A549 (cell line): ENCODE results near the gene SPINT1. TPM values are rescaled to one million over a fixed set of nuclear protein-coding genes. Genes with fewer than 3 reads are reported as not detected.
A peak's percentile ranks its signal among the peaks of the same experiment; 100 is the strongest.

Experiments used
- ATAC-seq, 2 experiments: fragments of 200-7000 bp in 1 of 2; fragments of >200 bp in 1 of 2; cut with Nextera tagmentation in 1 of 2; cut with Tn5 transposase in 1 of 2; 3 replicates each; pipeline versions ENCODE4 v1.8.0 to v1.9.1; 2018 to 2020; ENCODE audit warnings: mild to moderate bottlenecking in 1 of 2, moderate library complexity in 1 of 2
- CTCF ChIA-PET: fragments of 300-600 bp; sonication (Branson Sonifier 250); formaldehyde crosslinking; extraction: SDS; loops from one replicate; lab custom pipeline; 2021; ENCODE audit warnings: antibody characterized with exemption, inconsistent platforms; lab: Yijun Ruan, JAX
- POLR2A ChIA-PET: fragments of 350-600 bp; formaldehyde crosslinking; extraction: SDS; loops from one replicate; lab custom pipeline; 2021; ENCODE audit warnings: antibody characterized with exemption, inconsistent platforms; lab: Yijun Ruan, JAX
- DNase-seq, 2 experiments: peaks; one replicate each; pipeline versions ENCODE4 v3.0.0 to v3.0.0-alpha.2; 2011 to 2016; ENCODE audit warnings: low read depth in 1 of 2, low spot score in 1 of 2
- FAIRE-seq: peaks from 2 replicates; lab custom pipeline; 2011; peaks lifted over from hg19 to GRCh38; lab: Jason Lieb, UNC
- H3K27ac ChIP-seq, 2 experiments: fragments of >200 bp; sonication (Bioruptor Twin); formaldehyde crosslinking; 3 replicates each; pipeline ENCODE4 v1.5.1; 2016 to 2017
- H3K4me1 ChIP-seq: fragments of >200 bp; sonication (Bioruptor Twin); formaldehyde crosslinking; 3 replicates; pipeline ENCODE4 v1.6.1; 2016
- H3K4me2 ChIP-seq: fragments of >200 bp; sonication (Bioruptor Twin); formaldehyde crosslinking; 3 replicates; pipeline ENCODE4 v1.6.1; 2016
- H3K4me3 ChIP-seq: fragments of >200 bp; sonication (Bioruptor Twin); formaldehyde crosslinking; 3 replicates; pipeline ENCODE4 v1.5.1; 2016
- H3K9me3 ChIP-seq: fragments of >200 bp; sonication (Bioruptor Twin); formaldehyde crosslinking; 3 replicates; pipeline ENCODE4 v1.6.1; 2016
- CBX2 ChIP-seq: fragments of 200-600 bp; sonication (generic); IDR thresholded peaks from 2 replicates; pipeline ENCODE4 v1.6.1; 2016; ENCODE audit warnings: low read depth, mild to moderate bottlenecking, borderline replicate concordance
- CEBPB ChIP-seq, 2 experiments: fragments of >200 bp in 1 of 2; sonication (Bioruptor Twin) in 1 of 2; formaldehyde crosslinking in 1 of 2; IDR thresholded peaks; 2 replicates each; pipeline ENCODE4 v1.6.1; 2012 to 2016
- CHD4 ChIP-seq: fragments of 200-600 bp; sonication (generic); IDR thresholded peaks from 2 replicates; pipeline ENCODE4 v1.6.1; 2016; ENCODE audit warnings: antibody characterized with exemption, mild to moderate bottlenecking, borderline replicate concordance
- EHMT2 ChIP-seq: fragments of 200-600 bp; sonication (generic); IDR thresholded peaks from 2 replicates; pipeline ENCODE4 v1.6.1; 2016; ENCODE audit warnings: antibody characterized with exemption, low read depth, mild to moderate bottlenecking, moderate library complexity
- EP300 ChIP-seq, 2 experiments: fragments of >200 bp; sonication (Bioruptor Twin); formaldehyde crosslinking; IDR thresholded peaks; 2 replicates in 1 of 2; 3 replicates in 1 of 2; pipeline ENCODE4 v1.6.1; 2016 to 2017
- ESRRA ChIP-seq: fragments of 150-350 bp; IDR thresholded peaks from 2 replicates; pipeline ENCODE4 v1.6.1; 2014; ENCODE audit warnings: mild to moderate bottlenecking, low read length, borderline replicate concordance
- FOSB ChIP-seq: fragments of 250-450 bp; sonication (Bioruptor Pico); IDR thresholded peaks from 2 replicates; pipeline ENCODE4 v1.5.0; 2020; ENCODE audit warnings: mild to moderate bottlenecking, moderate library complexity
- FOSL2 ChIP-seq, 2 experiments: fragments of 450-650 bp in 1 of 2; fragments of >200 bp in 1 of 2; sonication (Bioruptor Twin) in 1 of 2; formaldehyde crosslinking; IDR thresholded peaks; 2 replicates each; pipeline versions ENCODE4 v1.5.0 to v1.6.1; 2016 to 2020; ENCODE audit warnings: mild to moderate bottlenecking in 1 of 2, moderate library complexity in 1 of 2
- FOXS1 ChIP-seq: fragments of 250-450 bp; sonication (Bioruptor Pico); IDR thresholded peaks from 2 replicates; pipeline ENCODE4 v1.5.0; 2020; ENCODE audit warnings: mild to moderate bottlenecking, moderate library complexity
- GATA3 ChIP-seq: IDR thresholded peaks from 2 replicates; pipeline ENCODE4 v1.6.1; 2012; ENCODE audit warnings: borderline replicate concordance
- NPAS2 ChIP-seq: fragments of 250-450 bp; sonication (Bioruptor Pico); IDR thresholded peaks from 2 replicates; pipeline ENCODE4 v1.8.0; 2022; ENCODE audit warnings: mild to moderate bottlenecking, moderate library complexity, borderline replicate concordance
- POLR2A ChIP-seq: IDR thresholded peaks from 2 replicates; pipeline ENCODE4 v1.6.1; 2012; ENCODE audit warnings: mild to moderate bottlenecking, low read length
- POLR2AphosphoS2 ChIP-seq: conservative IDR thresholded peaks from 2 replicates; pipeline ENCODE4 v1.6.1; 2012; ENCODE audit warnings: low read length, improper control_type of control experiment, inconsistent platforms
- RARB ChIP-seq: fragments of 250-450 bp; sonication (Bioruptor Pico); IDR thresholded peaks from 2 replicates; pipeline ENCODE4 v1.8.0; 2021; ENCODE audit warnings: mild to moderate bottlenecking, moderate library complexity
- WGBS: methylation state at CpG from one replicate; pipeline ENCODE4 v1.1.6; 2017; ENCODE audit errors: missing lambda C conversion rate; 5-methylcytosine and 5-hydroxymethylcytosine counted together
- polyA plus RNA-seq, 4 experiments: library from polyadenylated mRNA; depleted of rRNA in 3 of 4; stranded (reverse); fragments of >200 nt; fragmentation: RNase III in 1 of 4; extraction: RNeasy Plus Mini Kit Qiagen cat#74134 plus additional on column Dnase treatment in 1 of 4; gene quantifications; 2 replicates in 3 of 4; 3 replicates in 1 of 4; pipeline ENCODE4 v1.2.3, GENCODE V29; 2011 to 2017
- TF ChIP-seq, protein P1 (sequence below): IDR thresholded peaks from 2 replicates; pipeline ENCODE4 v1.6.1; 2012; ENCODE audit warnings: low read depth, borderline replicate concordance
- TF ChIP-seq, protein P2 (sequence below): IDR thresholded peaks from 2 replicates; pipeline ENCODE4 v1.6.1; 2012
- TF ChIP-seq, protein P3 (sequence below): fragments of >200 bp; sonication (Bioruptor Twin); formaldehyde crosslinking; IDR thresholded peaks from 3 replicates; pipeline ENCODE4 v1.6.1; 2016
- TF ChIP-seq, protein P4 (sequence below): IDR thresholded peaks from 2 replicates; pipeline ENCODE4 v1.6.1; 2012

The SPINT1 gene
- polyA plus RNA-seq, 2 of the 4 experiments (the other 2 are of a cell fraction): 0.79 to 0.80 TPM

DNA sequence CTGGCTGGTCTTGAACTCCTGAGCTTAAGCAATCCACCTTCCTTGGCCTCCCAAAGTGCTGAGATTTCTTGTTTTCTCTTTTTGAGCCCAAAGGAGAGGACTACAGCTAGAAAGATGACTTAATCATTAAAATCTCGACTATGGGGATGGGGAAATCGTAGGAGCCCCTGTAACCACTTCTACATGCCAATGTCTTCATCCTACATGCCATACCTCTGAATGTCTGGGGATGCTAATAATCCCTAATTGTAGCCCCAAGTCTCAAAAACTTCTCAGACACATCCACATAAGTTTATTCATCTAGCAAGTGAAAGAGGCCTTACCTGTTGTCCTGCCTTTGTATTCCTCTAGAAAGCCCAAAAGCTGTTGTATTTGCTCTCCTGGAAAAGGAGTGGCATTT is 33.8 kb downstream of the SPINT1 start (continued):
- no peak for TF ChIP-seq FOSB (CRISPR knock-in tag)
- TF ChIP-seq NPAS2 (CRISPR knock-in tag): no peak
- TF ChIP-seq FOXS1 (CRISPR knock-in tag): no peak
- no peak for TF ChIP-seq POLR2AphosphoS2
- no peak for TF ChIP-seq ESRRA
- TF ChIP-seq EP300 (IDR thresholded peaks at IDR 0.05): no peak
- TF ChIP-seq, all 56 proteins: peak for 0

DNA sequence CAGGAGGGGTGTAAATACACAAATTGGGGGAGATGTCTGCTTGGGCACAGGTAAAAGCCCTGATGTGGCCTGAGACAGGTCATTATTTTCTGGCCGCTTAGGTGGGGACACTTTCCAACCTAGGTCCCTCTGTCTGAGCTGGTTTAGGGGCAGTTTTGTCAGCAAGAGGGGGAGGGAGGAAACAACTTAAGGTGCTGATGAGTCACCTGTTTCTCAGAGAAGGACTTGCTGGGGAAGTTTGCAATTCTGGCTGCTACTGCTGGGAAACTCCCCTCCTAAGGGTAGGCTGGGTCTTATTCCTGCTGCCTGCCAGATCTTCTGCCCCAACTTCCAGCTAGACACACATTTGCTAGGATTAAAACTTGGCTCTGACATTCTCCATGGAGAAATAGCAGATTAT is 34.9 kb downstream of the SPINT1 start:
- peak overlapping the region; percentile 34; the same call in 1 of the 3 replicates for H3K4me2 ChIP-seq
- DNase-seq: no peak
- 80% methylated on average over 1 of the region's 1 CpG for WGBS
- ATAC-seq: no peak; a peak in 1 of 6 replicates
- H3K9me3 ChIP-seq: 0 out of 3 replicates have a peak, but pooled peaks cover 2% of the 10 kb centered on the region
- ChIA-PET POLR2A (no interaction called here), CTCF (interaction anchor here (3.8 to 11.1 kb wide), 2 partner anchors 13 to 16 kb away, joined by 18 to 55 read pairs; partner anchors contain the start of gene VPS18)
- H3K4me1 ChIP-seq: peaks cover 18% of the 10 kb centered on the region
- H3K4me3 ChIP-seq: no peak overlapping the region
- peak overlapping the region in 1 of 2 experiments; percentile 57; a peak in 3 of 6 replicates for H3K27ac ChIP-seq
- TF ChIP-seq FOSL2 (IDR thresholded peaks at IDR 0.05) (no peak), FOSL2 (CRISPR knock-in tag; IDR thresholded peaks at IDR 0.05) (peak; percentile 61), GATA3 (no peak)
- TF ChIP-seq, all 56 proteins: peak for 1
- no peak for FAIRE-seq

DNA sequence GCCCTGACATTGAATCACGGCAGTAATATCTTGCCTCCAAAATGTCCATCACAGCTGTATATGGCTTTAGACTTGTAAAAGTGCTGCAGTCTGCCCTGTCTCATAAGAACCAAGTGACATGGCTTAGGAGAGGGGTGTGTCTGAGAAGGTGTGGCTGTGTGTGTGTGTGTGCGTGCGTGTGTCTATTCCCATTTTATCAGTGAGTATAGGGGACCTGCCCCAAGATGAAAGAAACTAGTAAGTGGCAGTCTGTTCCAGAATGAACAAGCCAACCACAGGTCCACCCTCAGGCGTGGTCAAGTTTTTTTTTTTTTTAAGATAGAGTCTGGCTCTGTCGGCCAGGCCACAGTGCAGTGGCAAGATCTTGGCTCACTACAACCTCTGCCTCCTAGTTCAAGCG is 35.8 kb downstream of the SPINT1 start:
- TF ChIP-seq CEBPB (IDR thresholded peaks at IDR 0.05): no peak
- no peak for TF ChIP-seq EHMT2
- no peak for TF ChIP-seq FOSB (CRISPR knock-in tag)
- no peak for TF ChIP-seq RARB (CRISPR knock-in tag)
- TF ChIP-seq, protein P1, sequence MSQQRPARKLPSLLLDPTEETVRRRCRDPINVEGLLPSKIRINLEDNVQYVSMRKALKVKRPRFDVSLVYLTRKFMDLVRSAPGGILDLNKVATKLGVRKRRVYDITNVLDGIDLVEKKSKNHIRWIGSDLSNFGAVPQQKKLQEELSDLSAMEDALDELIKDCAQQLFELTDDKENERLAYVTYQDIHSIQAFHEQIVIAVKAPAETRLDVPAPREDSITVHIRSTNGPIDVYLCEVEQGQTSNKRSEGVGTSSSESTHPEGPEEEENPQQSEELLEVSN: no peak
- TF ChIP-seq CBX2: no peak
- no peak for TF ChIP-seq CHD4
- TF ChIP-seq, all 56 proteins: peak for 0
- ChIA-PET POLR2A (no interaction called here), CTCF (interaction anchor here (2.3 to 11.1 kb wide), 3 partner anchors 11 to 15 kb away, joined by 18 to 55 read pairs (median 18); partner anchors contain the start of gene VPS18)
- DNase-seq (no peak), FAIRE-seq (no peak), ATAC-seq (no peak)
- H3K4me1 ChIP-seq: peaks cover 14% of the 10 kb centered on the region
- 86% methylated on average over 6 of the region's 6 CpGs for WGBS
- H3K27ac ChIP-seq: no peak overlapping the region
- H3K4me2 ChIP-seq: no peak overlapping the region
- H3K9me3 ChIP-seq: 0 out of 3 replicates have a peak, but pooled peaks cover 2% of the 10 kb centered on the region
- no peak overlapping the region for H3K4me3 ChIP-seq

DNA sequence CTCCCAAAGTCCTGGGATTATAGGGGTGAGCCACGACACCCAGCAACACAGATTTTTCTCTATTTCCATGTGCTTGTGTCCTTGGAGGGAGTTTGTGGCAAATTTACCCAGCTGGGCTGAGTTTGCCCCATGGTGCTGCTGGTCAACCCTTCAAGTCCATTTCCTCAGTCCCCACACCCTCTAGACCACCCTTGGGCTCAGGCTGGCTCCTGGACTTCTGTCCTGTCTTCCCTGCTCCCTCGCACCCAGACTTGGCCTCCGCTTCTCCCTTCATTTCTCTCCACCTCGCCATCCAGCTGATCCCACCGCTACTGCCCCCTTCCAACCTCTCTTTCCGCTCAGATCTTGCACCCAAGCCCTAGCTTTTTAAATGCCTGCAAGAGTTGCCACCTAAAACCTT is 37.5 kb downstream of the SPINT1 start:
- DNase-seq: no peak
- Histone ChIP-seq H3K4me3 (no peak overlapping the region), H3K9me3 (0 out of 3 replicates have a peak, but pooled peaks cover 2% of the 10 kb centered on the region), H3K27ac (no peak overlapping the region), H3K4me2 (no peak overlapping the region), H3K4me1 (peaks cover 12% of the 10 kb centered on the region; the same call in 2 of the 3 replicates)
- ChIA-PET POLR2A (no interaction called here), CTCF (interaction anchor here (1.2 to 11.1 kb wide), 3 partner anchors 8 to 14 kb away, joined by 4 to 55 read pairs (median 18); partner anchors contain the start of gene VPS18)
- WGBS: 93% methylated on average over 6 of the region's 6 CpGs
- TF ChIP-seq POLR2A: no peak
- no peak for TF ChIP-seq ESRRA
- TF ChIP-seq, protein P2, sequence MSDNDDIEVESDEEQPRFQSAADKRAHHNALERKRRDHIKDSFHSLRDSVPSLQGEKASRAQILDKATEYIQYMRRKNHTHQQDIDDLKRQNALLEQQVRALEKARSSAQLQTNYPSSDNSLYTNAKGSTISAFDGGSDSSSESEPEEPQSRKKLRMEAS: no peak
- TF ChIP-seq, protein P3, sequence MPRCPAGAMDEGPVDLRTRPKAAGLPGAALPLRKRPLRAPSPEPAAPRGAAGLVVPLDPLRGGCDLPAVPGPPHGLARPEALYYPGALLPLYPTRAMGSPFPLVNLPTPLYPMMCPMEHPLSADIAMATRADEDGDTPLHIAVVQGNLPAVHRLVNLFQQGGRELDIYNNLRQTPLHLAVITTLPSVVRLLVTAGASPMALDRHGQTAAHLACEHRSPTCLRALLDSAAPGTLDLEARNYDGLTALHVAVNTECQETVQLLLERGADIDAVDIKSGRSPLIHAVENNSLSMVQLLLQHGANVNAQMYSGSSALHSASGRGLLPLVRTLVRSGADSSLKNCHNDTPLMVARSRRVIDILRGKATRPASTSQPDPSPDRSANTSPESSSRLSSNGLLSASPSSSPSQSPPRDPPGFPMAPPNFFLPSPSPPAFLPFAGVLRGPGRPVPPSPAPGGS: no peak
- TF ChIP-seq, protein P4, sequence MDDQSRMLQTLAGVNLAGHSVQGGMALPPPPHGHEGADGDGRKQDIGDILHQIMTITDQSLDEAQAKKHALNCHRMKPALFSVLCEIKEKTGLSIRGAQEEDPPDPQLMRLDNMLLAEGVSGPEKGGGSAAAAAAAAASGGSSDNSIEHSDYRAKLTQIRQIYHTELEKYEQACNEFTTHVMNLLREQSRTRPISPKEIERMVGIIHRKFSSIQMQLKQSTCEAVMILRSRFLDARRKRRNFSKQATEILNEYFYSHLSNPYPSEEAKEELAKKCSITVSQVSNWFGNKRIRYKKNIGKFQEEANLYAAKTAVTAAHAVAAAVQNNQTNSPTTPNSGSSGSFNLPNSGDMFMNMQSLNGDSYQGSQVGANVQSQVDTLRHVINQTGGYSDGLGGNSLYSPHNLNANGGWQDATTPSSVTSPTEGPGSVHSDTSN: no peak
- FAIRE-seq: no peak
- ATAC-seq: no peak
